GM19238 (cell line): ENCODE measurements around the gene CDHR2.
"Not testable (repeated sequence)": the region's sequence is repeated elsewhere in the genome, so short reads cannot be mapped to it uniquely, and the experiment has no call there.

ENCODE experiments used
- DNase-seq: peaks from one replicate; pipeline ENCODE4 v3.0.0; 2011; ENCODE audit warnings: low spot score; ENCODE audit not compliant: insufficient read length

Gene CDHR2

GRCh38 chr5:176595386-176595943 lies 46.3 kb downstream of the CDHR2 start:
- DNase-seq = no peak

- no peak for DNase-seq
Observed at GRCh38 chr5:176596069-176596644, 47.0 kb downstream of the CDHR2 start.

GRCh38 chr5:176596689-176597416 lies 47.7 kb downstream of the CDHR2 start:
- peak; percentile 47 for DNase-seq

GRCh38 chr5:176597417-176598389 lies 48.6 kb downstream of the CDHR2 start:
- no peak for DNase-seq

GRCh38 chr5:176599749-176600430 lies 50.7 kb downstream of the CDHR2 start:
- not testable (repeated sequence) for DNase-seq

GRCh38 chr5:176601901-176602482 lies 52.9 kb downstream of the CDHR2 start:
- DNase-seq = no peak

- no peak for DNase-seq
Observed at GRCh38 chr5:176603091-176603490, 53.9 kb downstream of the CDHR2 start.

GRCh38 chr5:176606032-176606431 lies 56.9 kb downstream of the CDHR2 start:
- no peak for DNase-seq

GRCh38 chr5:176606875-176607274 lies 57.7 kb downstream of the CDHR2 start:
- DNase-seq = no peak

GRCh38 chr5:176608142-176608705 lies 59.1 kb downstream of the CDHR2 start:
- DNase-seq = no peak

- DNase-seq = no peak
Observed at GRCh38 chr5:176608937-176609723, 60.0 kb downstream of the CDHR2 start.

- DNase-seq = peak; percentile 96
Observed at GRCh38 chr5:176609724-176610434, 60.7 kb downstream of the CDHR2 start, which contains the start of gene GPRIN1. Gene GPRIN1, minus strand, starts transcription at chr5:176610156. Its CDS starts 10,322 bp downstream, at chr5:176599834.

GRCh38 chr5:176610435-176610773 lies 61.3 kb downstream of the CDHR2 start:
- DNase-seq = no peak

- no peak for DNase-seq
Observed at GRCh38 chr5:176611435-176611834, 62.3 kb downstream of the CDHR2 start.

GRCh38 chr5:176612008-176612407 lies 62.9 kb downstream of the CDHR2 start:
- no peak for DNase-seq

GRCh38 chr5:176612855-176613254 lies 63.7 kb downstream of the CDHR2 start:
- DNase-seq = no peak

- DNase-seq = no peak
Observed at GRCh38 chr5:176614805-176615478, 65.8 kb downstream of the CDHR2 start.

- no peak for DNase-seq
Observed at GRCh38 chr5:176616511-176616910, 67.4 kb downstream of the CDHR2 start.
